ES-I3 (cell line): ENCODE measurements around the gene SV2C.
"Not testable (repeated sequence)": the region's sequence is repeated elsewhere in the genome, so short reads cannot be mapped to it uniquely, and the experiment has no call there.

ENCODE experiments used
- H3K36me3 ChIP-seq: 2 replicates; pipeline ENCODE4 v1.6.1; 2013; ENCODE audit warnings: mild to moderate bottlenecking, low read length, control low read depth, moderate library complexity; ENCODE audit not compliant: insufficient read depth
- H3K4me1 ChIP-seq: 2 replicates; pipeline ENCODE4 v1.6.1; 2013; ENCODE audit warnings: mild to moderate bottlenecking, control low read depth, low read length; ENCODE audit not compliant: insufficient read depth
- H3K9ac ChIP-seq: 2 replicates; pipeline ENCODE4 v1.6.1; 2013; ENCODE audit warnings: low read depth, mild to moderate bottlenecking, low read length, moderate library complexity
- H3K9me3 ChIP-seq: 2 replicates; pipeline ENCODE4 v1.6.1; 2013; ENCODE audit warnings: mild to moderate bottlenecking, low read length, moderate library complexity; ENCODE audit not compliant: control insufficient read depth, insufficient read depth

The SV2C gene

DNA sequence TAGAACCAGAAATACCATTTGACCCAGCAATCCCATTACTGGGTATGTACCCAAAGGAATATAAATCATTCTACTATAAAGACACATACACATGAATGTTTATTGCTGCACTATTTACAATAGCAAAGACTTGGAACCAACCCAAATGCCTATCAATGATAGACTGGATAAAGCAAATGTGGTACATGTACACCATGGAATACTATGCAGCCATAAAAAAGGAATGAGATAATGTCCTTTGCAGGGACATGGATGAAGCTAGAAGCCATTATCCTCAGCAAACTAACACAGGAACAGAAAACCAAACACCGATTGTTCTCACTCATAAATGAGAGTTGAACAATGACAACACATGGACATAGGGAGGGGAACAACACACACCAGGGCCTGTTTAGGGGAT, 240.3 kb downstream of the SV2C start:
- H3K9ac ChIP-seq, H3K36me3 ChIP-seq, H3K9me3 ChIP-seq: not testable (repeated sequence)
- H3K4me1 ChIP-seq = peaks cover 28% of the 10 kb centered on the region

DNA sequence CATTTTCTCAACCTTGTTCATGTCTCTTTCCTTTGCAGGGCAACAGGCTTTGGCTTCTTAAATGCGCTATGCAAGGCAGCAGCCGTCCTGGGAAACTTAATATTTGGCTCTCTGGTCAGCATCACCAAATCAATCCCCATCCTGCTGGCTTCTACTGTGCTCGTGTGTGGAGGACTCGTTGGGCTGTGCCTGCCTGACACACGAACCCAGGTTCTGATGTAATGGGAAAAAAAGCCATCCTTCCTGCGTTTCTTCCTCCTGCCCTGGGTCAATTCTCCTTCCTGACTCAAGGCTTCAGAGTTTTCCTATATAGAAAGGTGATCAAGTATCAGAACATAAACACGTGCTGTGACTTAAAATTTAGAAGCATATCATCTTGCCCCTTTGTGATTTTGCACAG, 242.1 kb downstream of the SV2C start:
- no peaks in the 10 kb centered on the region for H3K9me3 ChIP-seq
- peak overlapping the region; percentile 13; the same call in 1 of the 2 replicates for H3K9ac ChIP-seq
- no peaks in the 10 kb centered on the region for H3K36me3 ChIP-seq
- H3K4me1 ChIP-seq = peaks cover 28% of the 10 kb centered on the region

DNA sequence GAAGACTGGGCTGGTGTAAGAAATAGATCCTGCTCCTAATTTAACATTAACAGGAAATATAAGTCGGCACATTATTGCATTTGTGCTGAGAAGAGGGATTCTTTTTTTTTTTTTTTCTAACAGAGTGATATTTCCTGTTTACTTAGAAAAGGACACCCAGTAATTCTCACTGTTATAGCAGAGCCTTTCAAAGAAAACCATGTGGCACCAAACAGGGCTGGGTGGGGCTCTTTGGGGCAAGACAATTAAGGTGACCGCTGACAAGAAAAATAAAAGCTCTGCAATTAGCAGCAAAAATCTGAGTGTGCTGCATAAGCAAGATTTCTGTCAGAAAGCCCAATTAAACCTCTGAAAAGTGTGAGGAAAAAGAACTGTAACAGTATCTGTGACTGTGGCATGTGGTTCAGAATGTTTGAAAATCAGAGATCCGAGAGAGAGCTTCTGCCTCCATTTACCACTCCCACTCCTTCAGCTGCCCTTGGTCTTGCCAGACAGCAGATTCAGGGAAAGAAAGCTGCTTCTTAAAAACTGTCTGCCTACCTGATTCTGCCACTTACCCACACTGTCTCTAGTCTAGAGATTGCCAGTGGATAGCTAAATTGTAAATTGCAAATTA, 242.8 kb downstream of the SV2C start:
- peaks cover 28% of the 10 kb centered on the region for H3K4me1 ChIP-seq
- H3K36me3 ChIP-seq = no peaks in the 10 kb centered on the region
- H3K9ac ChIP-seq = peak overlapping the region; percentile 16; the same call in 1 of the 2 replicates
- no peaks in the 10 kb centered on the region for H3K9me3 ChIP-seq

DNA sequence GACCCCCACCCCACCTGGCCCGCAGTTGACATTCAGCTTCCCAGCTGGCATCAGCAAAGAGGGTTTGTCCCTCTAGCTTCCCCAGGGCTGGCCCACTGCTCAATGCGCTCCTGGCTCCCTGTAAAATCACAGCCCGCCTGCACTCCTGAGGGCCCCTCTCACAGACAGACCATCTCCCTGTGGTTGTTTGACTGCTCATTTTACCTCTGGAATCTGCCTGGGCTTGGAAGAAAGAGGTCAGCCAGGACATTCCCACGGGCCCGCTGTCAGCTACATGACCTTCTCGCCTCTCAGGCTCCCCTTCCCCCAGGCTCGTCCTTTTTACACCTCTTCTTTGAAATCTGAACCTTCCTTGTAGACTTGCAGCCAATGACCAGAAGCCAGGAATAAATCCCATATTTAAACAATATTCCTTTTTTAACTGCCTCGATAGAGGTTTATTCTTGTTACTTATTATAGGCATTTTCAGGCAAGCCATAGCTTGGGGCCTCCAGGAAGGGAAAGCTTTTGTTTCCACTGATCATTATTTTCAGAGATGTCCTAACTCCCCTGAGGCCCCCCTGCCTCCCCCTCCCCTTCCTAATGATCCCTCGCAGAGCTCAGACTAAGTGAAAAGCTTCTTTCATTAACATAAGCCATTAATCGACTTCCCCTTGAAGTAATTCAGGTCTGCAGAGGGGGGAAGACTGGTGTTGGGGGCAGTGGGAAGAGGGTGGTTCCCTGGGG, 243.6 kb downstream of the SV2C start:
- Histone ChIP-seq H3K36me3 (no peaks in the 10 kb centered on the region), H3K9ac (peak overlapping the region; percentile 16; the same call in 1 of the 2 replicates), H3K9me3 (no peaks in the 10 kb centered on the region), H3K4me1 (peaks cover 28% of the 10 kb centered on the region)

DNA sequence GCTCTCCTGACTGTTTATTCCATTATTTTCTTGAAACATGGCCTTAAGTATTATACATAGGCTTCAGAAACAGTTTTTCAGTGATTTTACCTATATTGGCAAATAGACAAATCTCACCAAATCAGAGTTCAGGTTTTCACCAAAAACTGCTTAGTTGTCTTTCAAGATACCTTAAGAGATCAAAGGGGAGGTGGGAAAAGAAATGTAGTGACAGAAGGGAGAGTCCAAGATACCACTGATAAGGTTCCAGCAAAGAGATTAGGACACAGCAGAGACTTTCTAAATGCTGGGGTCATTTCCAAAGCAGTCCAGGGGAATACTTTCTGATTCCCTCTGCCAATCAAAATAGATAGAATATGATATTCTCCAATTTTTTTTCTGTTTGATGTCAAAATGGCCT, 246.2 kb downstream of the SV2C start:
- Histone ChIP-seq H3K36me3 (no peaks in the 10 kb centered on the region), H3K9me3 (no peaks in the 10 kb centered on the region), H3K9ac (no peak overlapping the region), H3K4me1 (peaks cover 35% of the 10 kb centered on the region)

DNA sequence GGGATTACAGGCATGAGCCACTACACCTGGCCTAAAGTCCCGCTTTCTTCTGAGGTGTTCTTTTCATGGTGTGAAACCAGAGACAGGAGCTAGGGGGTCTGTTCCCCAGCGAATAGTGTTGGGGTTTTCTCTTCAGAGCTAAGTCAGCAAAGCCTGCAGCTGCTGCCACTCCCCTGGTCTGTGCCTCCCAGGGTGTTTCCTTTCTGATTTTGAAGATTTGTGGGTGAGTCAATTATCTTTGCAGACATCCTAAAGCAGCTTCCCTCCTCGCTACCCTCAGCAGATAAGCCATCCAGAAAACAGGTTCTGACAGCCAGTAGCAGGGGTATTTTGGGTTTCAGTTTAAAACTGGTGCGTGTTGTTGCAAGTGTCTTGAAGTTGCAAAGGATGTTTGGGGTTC, 247.9 kb downstream of the SV2C start:
- no peaks in the 10 kb centered on the region for H3K9me3 ChIP-seq
- H3K4me1 ChIP-seq = peaks cover 22% of the 10 kb centered on the region
- H3K36me3 ChIP-seq = no peaks in the 10 kb centered on the region
- no peak overlapping the region for H3K9ac ChIP-seq

DNA sequence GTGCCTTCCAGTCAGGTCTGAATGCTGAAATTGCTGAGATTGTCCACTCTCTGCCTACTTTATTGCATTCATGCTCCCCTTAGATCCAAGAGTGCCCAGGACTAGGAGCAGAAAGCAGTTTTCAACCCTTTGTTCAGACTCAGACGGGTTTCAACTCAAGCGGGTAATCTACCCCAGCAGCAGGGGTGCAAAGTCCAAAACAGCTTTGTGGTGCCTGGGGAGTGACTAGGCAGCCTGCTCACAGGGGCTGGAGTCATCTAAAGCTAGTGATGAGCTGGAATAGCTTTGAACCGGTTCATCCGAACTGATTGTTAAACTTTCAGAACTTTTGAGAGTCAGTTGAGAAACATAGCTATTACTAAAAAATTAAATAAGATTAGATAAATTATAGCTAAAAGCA, 248.9 kb downstream of the SV2C start:
- Histone ChIP-seq H3K36me3 (no peaks in the 10 kb centered on the region), H3K4me1 (peaks cover 17% of the 10 kb centered on the region), H3K9me3 (peaks cover 3% of the 10 kb centered on the region; the same call in 1 of the 2 replicates), H3K9ac (no peak overlapping the region)

DNA sequence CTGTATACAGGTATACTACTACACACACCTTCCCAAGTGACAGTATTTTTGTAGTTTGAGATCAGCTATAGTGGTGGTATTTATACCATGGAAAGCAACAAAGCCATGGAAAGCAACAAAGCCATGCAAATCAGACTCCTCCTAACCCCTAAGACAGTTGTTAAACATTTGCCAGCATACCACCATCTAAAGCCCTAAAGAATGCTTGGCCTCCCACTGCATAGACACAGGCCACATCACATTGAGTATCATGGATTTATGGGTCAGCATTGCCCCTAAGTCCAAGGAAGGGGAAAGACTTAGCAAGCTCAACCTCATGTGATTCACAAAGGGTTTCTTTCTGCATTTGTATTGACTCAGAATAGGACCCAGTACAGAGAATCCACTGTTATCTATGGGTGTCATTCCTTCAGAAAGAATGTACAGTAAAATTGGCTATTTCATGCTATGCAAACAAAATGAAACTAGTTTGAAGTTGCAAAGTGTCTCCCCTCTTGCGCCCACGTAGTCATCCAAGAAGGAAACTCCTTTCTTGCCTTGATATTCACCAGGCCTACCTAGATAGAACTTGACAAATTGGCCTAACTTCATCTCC, 249.5 kb downstream of the SV2C start:
- Histone ChIP-seq H3K4me1 (peaks cover 11% of the 10 kb centered on the region; the same call in 1 of the 2 replicates), H3K9me3 (peaks cover 3% of the 10 kb centered on the region; the same call in 1 of the 2 replicates), H3K36me3 (no peaks in the 10 kb centered on the region), H3K9ac (no peak overlapping the region)

DNA sequence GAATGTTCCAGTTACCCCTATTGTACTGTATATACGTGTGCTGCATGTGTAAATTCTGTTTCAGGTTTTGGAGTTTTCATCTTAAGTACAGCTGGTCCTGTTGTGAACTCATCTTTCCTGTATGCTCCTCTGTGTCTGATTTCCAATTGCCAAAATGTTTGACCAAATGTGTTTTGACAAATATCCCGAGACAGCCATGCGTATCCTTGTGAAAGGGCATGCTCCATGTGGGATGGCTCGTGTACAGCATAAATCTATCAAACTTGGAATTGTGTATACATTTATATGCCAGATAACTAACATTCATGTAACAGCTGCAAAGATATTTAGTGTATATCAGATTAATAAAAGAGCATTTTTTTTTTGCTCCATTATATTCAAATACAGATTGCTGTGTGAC, 250.4 kb downstream of the SV2C start:
- H3K9me3 ChIP-seq = peaks cover 3% of the 10 kb centered on the region; the same call in 1 of the 2 replicates
- no peak overlapping the region for H3K9ac ChIP-seq
- H3K4me1 ChIP-seq = peaks cover 10% of the 10 kb centered on the region
- H3K36me3 ChIP-seq = no peaks in the 10 kb centered on the region

DNA sequence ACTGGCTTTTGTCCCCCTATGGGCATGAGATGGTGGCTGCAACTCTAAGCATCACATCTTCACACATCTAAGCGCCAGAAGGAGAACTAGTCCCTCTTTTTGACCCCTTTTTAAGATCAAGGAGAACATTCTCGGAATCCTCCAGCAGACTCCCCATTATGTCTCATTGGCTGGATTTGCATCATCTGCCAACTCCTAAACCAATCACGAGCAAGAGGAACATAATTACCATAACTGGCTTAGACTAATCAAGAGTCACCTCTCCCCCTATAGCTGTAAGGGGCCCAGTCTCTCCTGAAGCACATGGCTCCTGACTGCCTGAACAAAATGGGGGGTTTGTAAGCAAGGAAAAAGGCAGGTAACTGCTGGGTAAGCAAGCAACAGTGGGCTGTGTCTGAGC, 251.4 kb downstream of the SV2C start:
- Histone ChIP-seq H3K36me3 (no peaks in the 10 kb centered on the region), H3K9me3 (peaks cover 3% of the 10 kb centered on the region; the same call in 1 of the 2 replicates), H3K4me1 (peaks cover 10% of the 10 kb centered on the region), H3K9ac (no peak overlapping the region)

DNA sequence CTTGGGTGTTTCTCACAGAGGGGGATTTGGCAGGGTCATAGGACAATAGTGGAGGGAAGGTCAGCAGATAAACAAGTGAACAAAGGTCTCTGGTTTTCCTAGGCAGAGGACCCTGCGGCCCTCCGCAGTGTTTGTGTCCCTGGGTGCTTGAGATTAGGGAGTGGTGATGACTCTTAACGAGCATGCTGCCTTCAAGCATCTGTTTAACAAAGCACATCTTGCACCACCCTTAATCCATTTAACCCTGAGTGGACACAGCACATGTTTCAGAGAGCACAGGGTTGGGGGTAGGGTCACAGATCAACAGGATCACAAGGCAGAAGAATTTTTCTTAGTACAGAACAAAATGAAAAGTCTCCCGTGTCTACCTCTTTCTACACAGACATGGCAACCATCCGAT, 252.3 kb downstream of the SV2C start:
- H3K36me3 ChIP-seq, H3K9me3 ChIP-seq, H3K9ac ChIP-seq: not testable (repeated sequence)
- H3K4me1 ChIP-seq = peaks cover 10% of the 10 kb centered on the region

DNA sequence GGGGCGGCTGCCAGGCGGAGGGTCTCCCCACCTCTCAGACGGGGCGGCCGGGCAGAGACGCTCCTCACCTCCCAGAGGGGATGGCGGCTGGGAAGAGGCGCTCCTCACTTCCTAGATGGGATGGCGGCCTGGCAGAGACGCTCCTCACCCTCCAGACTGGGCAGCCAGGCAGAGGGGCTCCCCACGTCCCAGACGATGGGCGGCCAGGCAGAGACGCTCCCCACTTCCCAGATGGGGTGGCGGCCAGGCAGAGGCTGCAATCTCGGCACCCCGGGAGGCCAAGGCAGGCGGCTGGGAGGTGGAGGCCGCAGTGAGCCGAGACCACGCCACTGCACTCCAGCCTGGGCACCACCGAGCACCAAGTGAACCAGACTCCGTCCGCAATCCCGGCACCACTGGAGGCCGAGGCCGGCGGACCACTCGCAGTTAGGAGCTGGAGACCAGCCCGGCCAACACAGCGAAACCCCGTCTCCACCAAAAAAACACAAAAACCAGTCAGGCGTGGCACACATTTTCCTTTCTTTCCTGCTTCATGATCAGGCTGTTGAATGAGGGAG, 253.1 kb downstream of the SV2C start:
- peaks cover 11% of the 10 kb centered on the region for H3K4me1 ChIP-seq
- H3K36me3 ChIP-seq, H3K9me3 ChIP-seq, H3K9ac ChIP-seq: not testable (repeated sequence)

DNA sequence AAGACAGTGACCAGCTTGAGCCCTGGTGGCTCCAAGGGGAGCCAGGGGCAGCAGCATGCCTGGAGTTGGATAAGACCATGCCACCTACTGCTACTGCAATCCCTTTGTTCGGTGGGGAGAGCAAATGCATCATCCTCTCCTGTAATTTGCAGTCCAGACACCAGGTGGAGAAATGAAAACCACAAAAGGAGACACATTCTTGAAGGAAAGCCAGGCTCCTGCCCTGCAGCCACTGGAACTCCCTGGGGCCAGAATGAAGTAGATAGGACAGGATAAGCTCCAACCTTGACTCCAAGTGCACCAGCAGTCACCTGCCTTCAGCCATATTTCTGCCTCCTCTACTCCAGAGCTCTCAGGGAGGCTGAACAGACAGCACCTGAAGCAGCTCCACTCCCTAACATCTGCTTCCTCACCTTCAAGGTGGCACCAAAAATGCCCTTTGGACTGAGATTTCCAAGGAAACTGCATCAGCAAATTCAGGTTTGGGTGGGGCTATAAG, 254.8 kb downstream of the SV2C start:
- Histone ChIP-seq H3K9me3 (peaks cover 3% of the 10 kb centered on the region; the same call in 1 of the 2 replicates), H3K36me3 (no peaks in the 10 kb centered on the region), H3K4me1 (peaks cover 13% of the 10 kb centered on the region), H3K9ac (no peak overlapping the region)

DNA sequence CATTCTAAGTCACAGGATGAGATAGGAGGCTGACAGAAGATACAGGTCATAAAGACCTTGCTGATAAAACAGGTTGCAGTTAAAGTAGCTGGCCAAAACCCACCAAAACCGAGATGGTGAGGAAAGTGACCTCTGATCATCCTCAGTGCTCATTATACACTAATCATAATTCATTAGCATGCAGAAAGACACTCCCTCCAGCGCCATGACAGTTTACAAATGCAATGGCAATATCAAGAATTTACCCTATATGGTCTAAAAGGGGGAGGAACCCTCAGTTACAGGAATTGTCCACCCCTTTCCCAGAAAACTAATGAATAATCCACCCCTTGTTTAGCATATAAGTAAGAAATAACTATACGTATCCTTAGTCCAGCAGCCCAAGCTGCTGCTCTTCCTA, 256.7 kb downstream of the SV2C start:
- no peaks in the 10 kb centered on the region for H3K36me3 ChIP-seq
- H3K9me3 ChIP-seq = peaks cover 3% of the 10 kb centered on the region; the same call in 1 of the 2 replicates
- H3K9ac ChIP-seq = no peak overlapping the region
- peaks cover 13% of the 10 kb centered on the region for H3K4me1 ChIP-seq
